ENCODE data around the gene PPAT.

GRCh38 chr4:56375458-56375857 is 60.0 kb downstream of the PPAT start:
- TF ChIP-seq CTCF (IDR thresholded peaks at IDR 0.05) (no peak), POLR2A (IDR thresholded peaks at IDR 0.05) (no peak)

All from esophagus squamous epithelium (tissue), 4 donors.